SK-N-SH (cell line): ENCODE results near the gene APP. TPM values are rescaled to one million over a fixed set of nuclear protein-coding genes. Genes with fewer than 3 reads are reported as not detected.

Experiments
- CTCF ChIA-PET: fragments of 300-600, 350-600 bp; formaldehyde crosslinking; extraction: SDS; loops from one replicate; lab custom pipeline; 2021; lab: Yijun Ruan, JAX
- POLR2A ChIA-PET: fragments of 350-600 bp; sonication (Branson Sonifier 250); formaldehyde crosslinking; extraction: SDS; loops from one replicate; lab custom pipeline; 2020; ENCODE audit warnings: antibody characterized with exemption, inconsistent platforms; lab: Yijun Ruan, JAX
- DNase-seq: peaks from one replicate; pipeline ENCODE4 v3.0.0; 2012
- H2AFZ ChIP-seq: fragments of 200-600 bp; sonication (generic); 2 replicates; pipeline ENCODE4 v1.8.1; 2016; ENCODE audit warnings: antibody characterized with exemption, mild to moderate bottlenecking, low read depth
- H3F3A ChIP-seq: fragments of 200-600 bp; sonication (generic); replicated peaks from 2 replicates; pipeline ENCODE3; 2016; ENCODE audit warnings: antibody characterized with exemption, mild to moderate bottlenecking; ENCODE audit not compliant: insufficient read depth
- H3K27ac ChIP-seq, 2 experiments: fragments of 200-500 bp in 1 of 2; fragments of 200-600 bp in 1 of 2; sonication (Bioruptor generic) in 1 of 2; sonication (generic), shearing (Covaris generic) in 1 of 2; 2 replicates each; pipeline versions ENCODE4 v1.5.1 to v1.6.1; 2014 to 2016; ENCODE audit warnings: low read depth in 2 of 2, inconsistent platforms in 1 of 2, low read length in 1 of 2, mild to moderate bottlenecking in 1 of 2, mixed read lengths in 1 of 2
- H3K27me3 ChIP-seq: fragments of 200-600 bp; sonication (generic), shearing (Covaris generic); 2 replicates; pipeline ENCODE4 v1.6.1; 2016; ENCODE audit warnings: mixed run types; ENCODE audit not compliant: insufficient read depth
- H3K36me3 ChIP-seq, 2 experiments: fragments of 200-500 bp in 1 of 2; fragments of 200-600 bp in 1 of 2; sonication (Bioruptor generic) in 1 of 2; sonication (generic) in 1 of 2; replicated peaks in 1 of 2; 2 replicates each; pipeline versions ENCODE3 to v1.5.1; 2014 to 2016; ENCODE audit warnings: low read length in 1 of 2, mild to moderate bottlenecking in 1 of 2; ENCODE audit not compliant: insufficient read depth in 2 of 2, control insufficient read depth in 1 of 2
- H3K4me1 ChIP-seq, 2 experiments: fragments of 200-500 bp in 1 of 2; fragments of 200-600 bp in 1 of 2; sonication (Bioruptor generic) in 1 of 2; sonication (generic), shearing (Covaris generic) in 1 of 2; 2 replicates each; pipeline versions ENCODE4 v1.5.1 to v1.6.1; 2014 to 2016; ENCODE audit warnings: low read depth in 1 of 2, low read length in 1 of 2, mixed run types in 1 of 2; ENCODE audit not compliant: insufficient read depth in 2 of 2, control insufficient read depth in 1 of 2
- H3K4me2 ChIP-seq: fragments of 200-600 bp; sonication (generic), shearing (Covaris generic); 2 replicates; pipeline ENCODE4 v1.6.1; 2017; ENCODE audit warnings: mixed run types
- H3K4me3 ChIP-seq, 2 experiments: fragments of 200-500 bp in 1 of 2; fragments of 200-600 bp in 1 of 2; sonication (Bioruptor generic) in 1 of 2; sonication (generic), shearing (Covaris generic) in 1 of 2; 2 replicates each; pipeline versions ENCODE4 v1.5.1 to v1.8.1; 2014 to 2016; ENCODE audit warnings: low read depth in 2 of 2, inconsistent platforms in 1 of 2, low read length in 1 of 2, mild to moderate bottlenecking in 1 of 2, mixed read lengths in 1 of 2, moderate library complexity in 1 of 2
- H3K79me2 ChIP-seq: fragments of 200-600 bp; sonication (generic); 2 replicates; pipeline ENCODE4 v1.8.1; 2017; ENCODE audit warnings: mild to moderate bottlenecking; ENCODE audit not compliant: insufficient read depth
- H3K9ac ChIP-seq: fragments of 200-600 bp; sonication (generic); 2 replicates; pipeline ENCODE4 v1.6.1; 2017; ENCODE audit warnings: mixed run types
- H3K9me2 ChIP-seq: fragments of 200-600 bp; sonication (generic); 2 replicates; pipeline ENCODE4 v1.6.1; 2017; ENCODE audit warnings: mixed run types
- H3K9me3 ChIP-seq: fragments of 200-600 bp; sonication (generic); 2 replicates; pipeline ENCODE4 v1.6.1; 2017; ENCODE audit warnings: mixed run types, mild to moderate bottlenecking, moderate library complexity
- H4K20me1 ChIP-seq: fragments of 200-600 bp; sonication (generic); 2 replicates; pipeline ENCODE4 v1.6.1; 2017; ENCODE audit warnings: mild to moderate bottlenecking, mixed run types; ENCODE audit not compliant: insufficient read depth
- ELF1 ChIP-seq: IDR thresholded peaks from 2 replicates; pipeline ENCODE4 v1.4.0; 2012
- EP300 ChIP-seq, 2 experiments: IDR thresholded peaks; 2 replicates each; pipeline versions ENCODE4 v1.4.0 to v1.6.1; 2012; ENCODE audit warnings: borderline replicate concordance in 1 of 2, low read depth in 1 of 2, low read length in 1 of 2
- FOSL2 ChIP-seq: IDR thresholded peaks from 2 replicates; pipeline ENCODE4 v1.4.0; 2012; ENCODE audit warnings: low read depth, mild to moderate bottlenecking, moderate library complexity, borderline replicate concordance
- FOXM1 ChIP-seq: IDR thresholded peaks from 2 replicates; pipeline ENCODE4 v1.4.0; 2012; ENCODE audit warnings: low read depth, mild to moderate bottlenecking
- MAX ChIP-seq: IDR thresholded peaks from 2 replicates; pipeline ENCODE4 v1.4.0; 2012; ENCODE audit warnings: low read depth
- RCOR1 ChIP-seq: fragments of 150-350 bp; IDR thresholded peaks from 2 replicates; pipeline ENCODE4 v1.6.1; 2017; ENCODE audit warnings: antibody characterized with exemption, low read length
- TEAD4 ChIP-seq: IDR thresholded peaks from 2 replicates; pipeline ENCODE4 v1.4.0; 2012; ENCODE audit warnings: mild to moderate bottlenecking, borderline replicate concordance; ENCODE audit not compliant: insufficient read depth
- ZBTB33 ChIP-seq: IDR thresholded peaks from 2 replicates; pipeline ENCODE4 v1.4.0; 2012; ENCODE audit warnings: low read depth, borderline replicate concordance
- WGBS: methylation state at CpG from one replicate; pipeline ENCODE4 v1.1.6; 2017; ENCODE audit warnings: low lambda C conversion rate; 5-methylcytosine and 5-hydroxymethylcytosine counted together
- polyA plus RNA-seq, 3 experiments: library from polyadenylated mRNA; depleted of rRNA; stranded (reverse); fragments of >200 nt; gene quantifications; 2 replicates each; pipeline ENCODE4 v1.2.3, GENCODE V29; 2012
- TF ChIP-seq, protein P1 (sequence below): fragments of 150-350 bp; IDR thresholded peaks from 2 replicates; pipeline ENCODE4 v1.6.1; 2017; ENCODE audit warnings: antibody characterized with exemption, low read length, low read depth, borderline replicate concordance
- TF ChIP-seq, protein P2 (sequence below): fragments of 200-600 bp; sonication (generic); IDR thresholded peaks from 2 replicates; pipeline ENCODE4 v1.6.1; 2017; ENCODE audit warnings: antibody characterized with exemption, mild to moderate bottlenecking, moderate library complexity

Gene APP
- polyA plus RNA-seq, 1 of the 3 experiments (the other 2 are of a cell fraction): 780 TPM

DNA sequence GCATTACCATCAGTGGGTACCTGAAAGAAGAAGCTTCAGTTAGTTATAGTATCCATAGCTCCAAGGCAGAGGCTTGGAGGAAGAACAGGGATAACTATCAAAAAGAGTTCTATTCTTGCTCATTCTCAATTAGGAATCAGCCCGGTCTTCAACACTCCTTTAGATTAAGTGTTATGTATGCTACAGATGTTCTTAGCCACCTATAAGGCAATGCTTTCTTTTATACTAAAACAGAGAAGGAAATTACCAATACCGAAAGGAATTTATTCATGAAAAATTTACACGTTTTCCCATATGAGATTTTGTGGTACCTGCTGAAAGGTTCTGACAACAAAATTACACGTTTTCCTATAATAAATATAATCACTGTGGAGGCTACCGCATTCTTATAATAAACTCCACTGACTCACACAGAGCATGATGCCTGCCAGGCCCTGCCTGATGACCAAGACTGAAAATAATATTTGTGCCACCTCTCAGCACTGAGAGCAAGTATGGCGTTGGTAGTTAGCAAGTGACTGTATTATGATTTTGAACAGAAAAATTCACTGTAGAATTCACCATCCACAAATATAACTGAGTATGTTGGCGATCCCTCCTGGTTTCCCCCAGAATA, 58.3 kb downstream of the APP start:
- Histone ChIP-seq H3K27ac (no peak overlapping the region; a peak in 2 of 4 replicates), H3K9ac (no peak overlapping the region), H3F3A (peaks cover 19% of the 10 kb centered on the region), H3K9me3 (no peaks in the 10 kb centered on the region), H3K9me2 (no peaks in the 10 kb centered on the region), H3K4me3 (no peak overlapping the region), H3K79me2 (peaks cover 59% of the 10 kb centered on the region), H3K4me1 (peaks cover 15 to 32% of the 10 kb centered on the region in 2 experiments; a peak in 3 of 4 replicates), H3K36me3 (peaks cover 13 to 16% of the 10 kb centered on the region in 2 experiments), H4K20me1 (no peaks in the 10 kb centered on the region; the same call in 1 of the 2 replicates), H2AFZ (no peak overlapping the region), H3K4me2 (no peak overlapping the region), H3K27me3 (no peaks in the 10 kb centered on the region)
- DNase-seq: no peak
- POLR2A ChIA-PET: no interaction called here
- TF ChIP-seq EP300 (IDR thresholded peaks at IDR 0.05; ENCODE audit: borderline replicate concordance in 1 of 2, low read depth in 1 of 2, low read length in 1 of 2) (no peak), FOSL2 (no peak), ELF1 (no peak), FOXM1 (no peak), RCOR1 (no peak)
- TF ChIP-seq, protein P1, sequence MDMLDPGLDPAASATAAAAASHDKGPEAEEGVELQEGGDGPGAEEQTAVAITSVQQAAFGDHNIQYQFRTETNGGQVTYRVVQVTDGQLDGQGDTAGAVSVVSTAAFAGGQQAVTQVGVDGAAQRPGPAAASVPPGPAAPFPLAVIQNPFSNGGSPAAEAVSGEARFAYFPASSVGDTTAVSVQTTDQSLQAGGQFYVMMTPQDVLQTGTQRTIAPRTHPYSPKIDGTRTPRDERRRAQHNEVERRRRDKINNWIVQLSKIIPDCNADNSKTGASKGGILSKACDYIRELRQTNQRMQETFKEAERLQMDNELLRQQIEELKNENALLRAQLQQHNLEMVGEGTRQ: no peak
- TF ChIP-seq, protein P2, sequence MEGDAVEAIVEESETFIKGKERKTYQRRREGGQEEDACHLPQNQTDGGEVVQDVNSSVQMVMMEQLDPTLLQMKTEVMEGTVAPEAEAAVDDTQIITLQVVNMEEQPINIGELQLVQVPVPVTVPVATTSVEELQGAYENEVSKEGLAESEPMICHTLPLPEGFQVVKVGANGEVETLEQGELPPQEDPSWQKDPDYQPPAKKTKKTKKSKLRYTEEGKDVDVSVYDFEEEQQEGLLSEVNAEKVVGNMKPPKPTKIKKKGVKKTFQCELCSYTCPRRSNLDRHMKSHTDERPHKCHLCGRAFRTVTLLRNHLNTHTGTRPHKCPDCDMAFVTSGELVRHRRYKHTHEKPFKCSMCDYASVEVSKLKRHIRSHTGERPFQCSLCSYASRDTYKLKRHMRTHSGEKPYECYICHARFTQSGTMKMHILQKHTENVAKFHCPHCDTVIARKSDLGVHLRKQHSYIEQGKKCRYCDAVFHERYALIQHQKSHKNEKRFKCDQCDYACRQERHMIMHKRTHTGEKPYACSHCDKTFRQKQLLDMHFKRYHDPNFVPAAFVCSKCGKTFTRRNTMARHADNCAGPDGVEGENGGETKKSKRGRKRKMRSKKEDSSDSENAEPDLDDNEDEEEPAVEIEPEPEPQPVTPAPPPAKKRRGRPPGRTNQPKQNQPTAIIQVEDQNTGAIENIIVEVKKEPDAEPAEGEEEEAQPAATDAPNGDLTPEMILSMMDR: no peak
- WGBS: 93% methylated on average over 7 of the region's 7 CpGs
- CTCF ChIA-PET: no interaction called here

GRCh38 chr21:26110715-26111114, 59.9 kb downstream of the APP start:
- DNase-seq: no peak
- Histone ChIP-seq H3K79me2 (peaks cover 68% of the 10 kb centered on the region), H3K9ac (no peak overlapping the region), H3K9me3 (no peaks in the 10 kb centered on the region), H3K4me1 (peaks cover 5 to 17% of the 10 kb centered on the region in 2 experiments; a peak in 3 of 4 replicates), H3K4me3 (no peak overlapping the region), H3F3A (peaks cover 4% of the 10 kb centered on the region), H3K9me2 (no peaks in the 10 kb centered on the region), H2AFZ (no peak overlapping the region), H3K27ac (no peak overlapping the region), H3K4me2 (no peak overlapping the region), H3K36me3 (peaks cover 13 to 16% of the 10 kb centered on the region in 2 experiments), H3K27me3 (no peaks in the 10 kb centered on the region), H4K20me1 (no peaks in the 10 kb centered on the region)
- ChIA-PET POLR2A (no interaction called here), CTCF (interaction anchor here (1.1 kb wide), 1 partner anchor 59 kb away, joined by 4 read pairs; no protein-coding TSS in a partner anchor)
- 84% methylated on average over 2 of the region's 2 CpGs for WGBS
- TF ChIP-seq ZBTB33 (no peak), ELF1 (no peak), FOSL2 (no peak), FOXM1 (no peak), TEAD4 (no peak), MAX (no peak)
